ENCODE data around the gene ZNF160.

The ZNF160 gene

DNA sequence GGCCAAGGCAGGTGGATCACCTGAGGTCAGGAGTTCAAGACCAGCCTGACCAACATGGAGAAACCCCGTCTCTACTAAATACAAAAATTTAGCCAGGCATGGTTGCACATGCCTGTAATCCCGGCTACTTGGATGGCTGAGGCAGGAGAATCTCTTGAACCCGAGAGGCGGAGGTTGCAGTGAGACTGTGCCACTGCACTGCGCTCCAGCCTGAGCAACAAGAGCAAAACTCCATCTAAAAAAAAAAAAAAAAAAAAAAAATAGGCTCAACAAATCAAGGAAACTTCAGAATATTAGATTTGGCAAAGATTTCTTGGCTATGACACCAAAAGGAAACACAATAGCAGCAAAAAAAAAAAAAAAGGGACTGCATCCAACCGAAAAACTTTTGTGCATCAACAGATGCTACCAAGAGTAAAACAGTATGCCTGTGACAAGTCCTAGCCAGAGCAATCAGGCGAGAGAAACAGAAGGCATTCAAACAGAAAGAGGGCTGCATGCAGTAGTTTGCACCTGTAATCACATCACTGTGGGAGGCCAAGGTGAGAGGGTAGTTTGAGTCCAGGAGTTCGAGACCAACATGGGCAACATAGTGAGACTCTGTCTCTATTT lies 23.8 kb downstream of the ZNF160 start:
- Mint-ChIP-seq H3K27ac (no peak overlapping the region), H3K9me3 (peaks cover 4 to 28% of the 10 kb centered on the region in 2 donors), H3K27me3 (no peaks in the 10 kb centered on the region), H3K4me1 (ENCODE audit: low read depth in 2 of 2) (peaks cover 0 to 28% of the 10 kb centered on the region in 2 donors), H3K4me3 (no peak overlapping the region), H3K36me3 (ENCODE audit: insufficient read depth) (peaks cover 42% of the 10 kb centered on the region)
- no peak for ATAC-seq (replicated peaks)
- DNase-seq: no peak

DNA sequence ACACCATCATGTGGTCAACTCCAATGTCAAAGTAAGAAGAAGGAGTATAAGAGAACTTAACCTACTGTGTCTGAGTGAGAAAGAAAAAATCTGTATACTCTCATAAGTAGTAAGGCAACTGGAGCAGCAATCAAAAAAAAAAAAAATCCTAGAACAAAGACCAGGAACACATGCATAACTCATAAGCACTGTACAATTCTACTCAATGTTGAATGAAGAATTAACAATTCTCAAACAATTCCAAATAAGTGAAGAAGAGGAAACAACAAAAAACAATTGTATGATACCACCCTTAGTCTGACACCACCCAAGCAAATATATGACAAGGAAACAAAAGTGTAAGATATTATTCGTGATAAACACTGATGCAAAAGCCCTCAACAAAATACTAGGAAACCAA lies 24.6 kb downstream of the ZNF160 start:
- Mint-ChIP-seq H3K9me3 (peaks cover 4 to 28% of the 10 kb centered on the region in 2 donors), H3K27me3 (no peaks in the 10 kb centered on the region), H3K4me3 (no peak overlapping the region), H3K4me1 (ENCODE audit: low read depth in 2 of 2) (peaks cover 0 to 21% of the 10 kb centered on the region in 2 donors), H3K36me3 (ENCODE audit: insufficient read depth) (peaks cover 44% of the 10 kb centered on the region), H3K27ac (peak overlapping the region in 1 of 2 donors; percentile 3)
- ATAC-seq (replicated peaks) (no peak), DNase-seq (no peak)

- peaks cover 0 to 20% of the 10 kb centered on the region in 2 donors for H3K4me1 Mint-ChIP-seq (ENCODE audit: low read depth in 2 of 2)
- H3K9me3 Mint-ChIP-seq: peaks cover 8 to 27% of the 10 kb centered on the region in 2 donors
- no peak for ATAC-seq (replicated peaks)
- peaks cover 59% of the 10 kb centered on the region for H3K36me3 Mint-ChIP-seq (ENCODE audit: insufficient read depth)
- H3K27ac Mint-ChIP-seq: no peak overlapping the region
- H3K27me3 Mint-ChIP-seq: no peaks in the 10 kb centered on the region
- no peak overlapping the region for H3K4me3 Mint-ChIP-seq
- DNase-seq: no peak
Observed at GRCh38 chr19:53076984-53077383, 26.2 kb downstream of the ZNF160 start.

DNA sequence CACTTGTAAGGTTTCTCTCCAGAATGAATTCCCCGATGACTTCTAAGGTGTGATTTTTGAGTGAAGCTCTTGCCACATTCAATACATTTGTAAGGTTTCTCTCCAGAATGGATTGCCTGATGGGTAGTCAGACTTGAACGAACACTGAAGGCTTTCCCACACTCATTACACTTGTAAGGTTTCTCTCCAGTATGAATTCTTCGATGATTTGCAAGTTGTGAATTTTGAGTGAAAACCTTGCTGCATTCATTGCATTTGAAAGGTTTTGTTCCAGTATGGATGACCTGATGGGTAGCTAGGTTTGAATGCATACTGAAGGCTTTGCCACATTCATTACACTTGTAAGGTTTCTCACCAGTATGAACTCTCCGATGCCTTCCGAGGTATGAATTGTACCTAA lies 34.4 kb downstream of the ZNF160 start:
- no peak overlapping the region for H3K27ac Mint-ChIP-seq
- H3K36me3 Mint-ChIP-seq (ENCODE audit: insufficient read depth): peaks cover 53% of the 10 kb centered on the region
- peaks cover 11 to 18% of the 10 kb centered on the region in 2 donors for H3K9me3 Mint-ChIP-seq
- H3K4me3 Mint-ChIP-seq: no peak overlapping the region
- no peak for DNase-seq
- ATAC-seq (replicated peaks): no peak
- no peaks in the 10 kb centered on the region for H3K27me3 Mint-ChIP-seq
- no peaks in the 10 kb centered on the region for H3K4me1 Mint-ChIP-seq (ENCODE audit: low read depth in 2 of 2)

GRCh38 chr19:53068199-53068598 lies 35.0 kb downstream of the ZNF160 start:
- peaks cover 10 to 20% of the 10 kb centered on the region in 2 donors for H3K9me3 Mint-ChIP-seq
- no peaks in the 10 kb centered on the region for H3K27me3 Mint-ChIP-seq
- peaks cover 47% of the 10 kb centered on the region for H3K36me3 Mint-ChIP-seq (ENCODE audit: insufficient read depth)
- DNase-seq: no peak
- H3K4me3 Mint-ChIP-seq: no peak overlapping the region
- no peak overlapping the region for H3K27ac Mint-ChIP-seq
- no peak for ATAC-seq (replicated peaks)
- no peaks in the 10 kb centered on the region for H3K4me1 Mint-ChIP-seq (ENCODE audit: low read depth in 2 of 2)

DNA sequence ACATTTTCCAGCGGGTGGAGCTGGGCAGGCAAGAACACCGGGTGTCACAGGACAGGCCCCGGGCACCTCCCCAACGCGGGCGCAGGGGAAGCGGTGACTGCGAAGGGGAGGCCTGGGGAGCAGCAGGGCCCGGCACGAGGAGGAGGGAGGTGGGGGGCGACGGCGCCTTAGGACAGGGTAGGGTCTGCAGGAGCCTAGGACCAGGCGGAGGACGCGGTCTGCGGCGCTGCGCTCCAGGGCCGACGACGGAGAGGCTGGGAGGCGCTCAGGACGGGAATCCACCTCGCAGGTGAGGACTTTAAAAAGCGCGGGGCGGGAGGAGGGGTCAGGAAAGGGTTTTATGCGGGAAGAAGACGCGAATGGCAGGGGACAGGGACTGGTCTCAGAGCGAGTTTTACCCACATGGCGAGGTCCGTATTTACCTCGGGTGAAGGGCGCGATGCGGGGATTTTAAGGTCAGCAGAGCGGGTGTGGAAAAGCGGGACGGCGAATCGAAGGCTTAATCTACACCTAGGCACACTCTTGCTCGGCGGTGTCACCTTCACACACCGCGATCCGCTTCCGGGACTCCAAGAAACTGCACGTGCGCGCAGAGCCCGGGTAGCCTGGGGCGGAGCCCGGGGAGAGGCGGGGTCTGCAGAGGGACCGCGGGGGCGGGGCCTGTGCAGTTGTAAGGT lies 45.2 kb downstream of the ZNF160 start:
- Mint-ChIP-seq H3K4me1 (ENCODE audit: low read depth in 2 of 2) (no peaks in the 10 kb centered on the region), H3K4me3 (no peak overlapping the region), H3K36me3 (ENCODE audit: insufficient read depth) (peaks cover 4% of the 10 kb centered on the region), H3K27ac (no peak overlapping the region), H3K9me3 (peaks cover 4 to 29% of the 10 kb centered on the region in 2 donors), H3K27me3 (peaks cover 0 to 13% of the 10 kb centered on the region in 2 donors)
- DNase-seq (no peak), ATAC-seq (replicated peaks) (no peak)

DNA sequence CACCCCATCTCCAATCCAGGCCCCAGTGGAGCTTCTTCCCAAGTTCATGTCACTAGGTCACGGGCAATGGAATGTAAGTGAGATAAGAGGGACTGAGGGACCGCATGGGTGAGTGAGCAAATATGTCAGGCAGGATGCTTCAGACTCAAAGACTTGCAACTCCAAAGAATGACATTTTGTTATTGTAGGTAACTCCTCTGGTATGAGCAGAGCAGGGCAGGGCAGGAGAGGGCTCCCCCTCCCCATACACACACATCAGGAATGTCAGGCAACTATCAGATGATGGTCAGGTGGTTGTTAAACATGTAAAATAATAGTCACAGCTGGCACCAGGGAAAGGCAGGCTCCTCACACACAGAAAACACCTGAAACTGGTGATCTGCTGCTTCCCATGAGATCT lies 48.1 kb downstream of the ZNF160 start:
- H3K36me3 Mint-ChIP-seq (ENCODE audit: insufficient read depth): peaks cover 4% of the 10 kb centered on the region
- H3K4me1 Mint-ChIP-seq (ENCODE audit: low read depth in 2 of 2): no peaks in the 10 kb centered on the region
- no peak overlapping the region for H3K27ac Mint-ChIP-seq
- H3K9me3 Mint-ChIP-seq: peaks cover 3 to 21% of the 10 kb centered on the region in 2 donors
- peaks cover 0 to 13% of the 10 kb centered on the region in 2 donors for H3K27me3 Mint-ChIP-seq
- ATAC-seq (replicated peaks): no peak
- no peak for DNase-seq
- H3K4me3 Mint-ChIP-seq: no peak overlapping the region

DNA sequence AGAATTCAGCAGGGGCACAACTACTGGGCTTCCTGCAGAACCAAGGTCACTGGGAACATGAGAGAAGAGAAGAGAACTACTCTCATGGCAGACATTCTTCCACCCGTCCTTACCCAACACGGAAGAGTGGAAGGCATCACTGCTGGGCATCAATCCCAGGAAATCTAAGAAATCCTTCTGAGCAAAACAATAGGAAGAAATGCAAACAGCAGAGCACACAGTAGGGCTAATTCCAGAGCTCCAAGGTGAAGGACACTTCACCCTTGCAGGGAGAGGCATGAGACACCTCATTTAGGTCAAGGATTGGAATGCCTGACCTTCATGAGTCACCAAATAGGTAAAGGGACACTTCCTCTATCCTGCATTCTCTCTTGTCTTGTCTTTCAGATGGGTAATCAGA lies 55.8 kb downstream of the ZNF160 start:
- Mint-ChIP-seq H3K4me3 (no peak overlapping the region), H3K27ac (no peak overlapping the region), H3K9me3 (no peaks in the 10 kb centered on the region), H3K36me3 (ENCODE audit: insufficient read depth) (no peaks in the 10 kb centered on the region), H3K27me3 (peaks cover 0 to 7% of the 10 kb centered on the region in 2 donors), H3K4me1 (ENCODE audit: low read depth in 2 of 2) (no peaks in the 10 kb centered on the region)
- DNase-seq (no peak), ATAC-seq (replicated peaks) (no peak)

GRCh38 chr19:53045536-53045935 lies 57.7 kb downstream of the ZNF160 start:
- peaks cover 0 to 7% of the 10 kb centered on the region in 2 donors for H3K27me3 Mint-ChIP-seq
- DNase-seq (no peak), ATAC-seq (replicated peaks) (no peak)
- H3K4me3 Mint-ChIP-seq: no peak overlapping the region
- no peak overlapping the region for H3K27ac Mint-ChIP-seq
- H3K36me3 Mint-ChIP-seq (ENCODE audit: insufficient read depth): no peaks in the 10 kb centered on the region
- H3K4me1 Mint-ChIP-seq (ENCODE audit: low read depth in 2 of 2): no peaks in the 10 kb centered on the region
- no peaks in the 10 kb centered on the region for H3K9me3 Mint-ChIP-seq

- peaks cover 5 to 10% of the 10 kb centered on the region in 2 donors for H3K9me3 Mint-ChIP-seq
- no peaks in the 10 kb centered on the region for H3K36me3 Mint-ChIP-seq (ENCODE audit: insufficient read depth)
- H3K27ac Mint-ChIP-seq: no peak overlapping the region
- H3K4me1 Mint-ChIP-seq (ENCODE audit: low read depth in 2 of 2): peaks cover 0 to 2% of the 10 kb centered on the region in 2 donors
- DNase-seq: no peak
- ATAC-seq (replicated peaks): no peak
- no peak overlapping the region for H3K4me3 Mint-ChIP-seq
- H3K27me3 Mint-ChIP-seq: peaks cover 15 to 27% of the 10 kb centered on the region in 2 donors
Observed at GRCh38 chr19:53041366-53041765, 61.9 kb downstream of the ZNF160 start.

GRCh38 chr19:53037101-53038097 lies 65.8 kb downstream of the ZNF160 start:
- H3K36me3 Mint-ChIP-seq (ENCODE audit: insufficient read depth): no peaks in the 10 kb centered on the region
- peaks cover 20 to 35% of the 10 kb centered on the region in 2 donors for H3K27me3 Mint-ChIP-seq
- H3K4me1 Mint-ChIP-seq (ENCODE audit: low read depth in 2 of 2): peaks cover 0 to 2% of the 10 kb centered on the region in 2 donors
- DNase-seq: no peak
- H3K4me3 Mint-ChIP-seq: peak overlapping the region in 1 of 2 donors; percentile 25
- no peak overlapping the region for H3K27ac Mint-ChIP-seq
- no peak for ATAC-seq (replicated peaks)
- H3K9me3 Mint-ChIP-seq: peaks cover 8 to 16% of the 10 kb centered on the region in 2 donors

- peaks cover 0 to 2% of the 10 kb centered on the region in 2 donors for H3K4me1 Mint-ChIP-seq (ENCODE audit: low read depth in 2 of 2)
Observed at GRCh38 chr19:53034948-53035675, 68.1 kb downstream of the ZNF160 start.

DNA sequence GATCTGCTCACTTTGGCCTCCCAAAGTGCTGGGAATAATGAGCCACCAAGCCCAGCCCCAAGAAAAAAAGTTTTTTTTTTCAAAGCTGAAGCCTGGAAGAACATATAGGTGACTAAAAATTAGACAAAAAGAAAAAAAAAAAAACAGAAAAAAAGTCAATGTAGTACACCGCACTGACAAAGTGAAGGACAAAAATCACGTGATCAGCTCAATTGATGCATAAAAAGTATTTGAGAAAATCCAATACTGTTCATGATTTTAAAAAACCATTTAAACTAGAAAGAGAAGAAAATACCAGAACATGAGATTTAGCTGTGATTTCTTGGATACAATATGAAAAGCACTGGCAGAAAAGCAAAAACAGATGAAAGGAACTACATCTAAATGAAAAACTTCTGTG lies 69.2 kb downstream of the ZNF160 start:
- no peaks in the 10 kb centered on the region for H3K36me3 Mint-ChIP-seq (ENCODE audit: insufficient read depth)
- ATAC-seq (replicated peaks) (no peak), DNase-seq (no peak)
- peaks cover 8 to 16% of the 10 kb centered on the region in 2 donors for H3K9me3 Mint-ChIP-seq
- H3K27me3 Mint-ChIP-seq: peaks cover 20 to 34% of the 10 kb centered on the region in 2 donors
- peaks cover 0 to 2% of the 10 kb centered on the region in 2 donors for H3K4me1 Mint-ChIP-seq (ENCODE audit: low read depth in 2 of 2)
- no peak overlapping the region for H3K27ac Mint-ChIP-seq
- H3K4me3 Mint-ChIP-seq: no peak overlapping the region

More at GRCh38 chr19:53034948-53035675, 68.1 kb downstream of the ZNF160 start:
- H3K27ac Mint-ChIP-seq: no peak overlapping the region
- H3K4me3 Mint-ChIP-seq: no peak overlapping the region
- no peaks in the 10 kb centered on the region for H3K36me3 Mint-ChIP-seq (ENCODE audit: insufficient read depth)
- peaks cover 20 to 35% of the 10 kb centered on the region in 2 donors for H3K27me3 Mint-ChIP-seq
- peaks cover 8 to 16% of the 10 kb centered on the region in 2 donors for H3K9me3 Mint-ChIP-seq
- DNase-seq (no peak), ATAC-seq (replicated peaks) (no peak)
